ENCODE measurements around the gene SPAG16. TPM values are rescaled to one million over a fixed set of nuclear protein-coding genes. Genes with fewer than 3 reads are reported as not detected.

Gene SPAG16
- total and polyA plus RNA-seq, 2 donors: 32.0 to 45.0 TPM

DNA sequence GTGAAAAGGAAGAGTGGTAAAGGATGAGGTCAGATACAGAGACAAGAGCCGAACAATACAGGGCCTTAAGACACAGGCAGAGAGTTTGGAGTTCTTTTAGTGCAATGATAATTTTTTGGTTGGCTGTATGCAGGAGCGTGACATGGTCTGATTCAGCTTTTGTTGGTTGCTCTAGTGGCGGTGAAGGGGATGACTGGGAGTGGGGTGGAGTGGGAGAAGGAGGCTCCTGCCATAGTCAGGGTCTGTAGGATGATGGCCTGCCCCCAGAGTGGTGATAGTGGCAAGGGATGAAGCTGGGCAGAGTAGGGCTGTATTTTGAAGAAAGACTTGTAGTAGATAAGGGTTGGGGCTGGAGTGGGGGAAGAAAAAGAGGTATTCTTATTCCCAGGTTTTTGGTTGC, 820.0 kb downstream of the SPAG16 start:
- H3K9me3 ChIP-seq (ENCODE audit: control insufficient read depth in 2 of 2, insufficient read depth in 1 of 2, low read length in 1 of 2): no peaks in the 10 kb centered on the region
- H3K4me1 ChIP-seq (ENCODE audit: control insufficient read depth in 2 of 2, insufficient read depth in 2 of 2, low read length in 2 of 2): peaks cover 6 to 7% of the 10 kb centered on the region in 2 donors
- H3K27ac ChIP-seq (ENCODE audit: low read depth in 1 of 2, low read length in 1 of 2): no peak overlapping the region
- WGBS: 65% methylated on average over 3 of the region's 3 CpGs
- H3K4me3 ChIP-seq (ENCODE audit: low read length in 2 of 2): no peak overlapping the region
- no peaks in the 10 kb centered on the region for H3K27me3 ChIP-seq (ENCODE audit: control insufficient read depth in 2 of 2, insufficient read depth in 1 of 2, low read length in 1 of 2)
- no peaks in the 10 kb centered on the region for H3K36me3 ChIP-seq (ENCODE audit: control insufficient read depth in 2 of 2, insufficient read depth in 2 of 2, low read length in 1 of 2)
- no peak for DNase-seq (ENCODE audit: low read depth in 6 of 9, low spot score in 9 of 9)

DNA sequence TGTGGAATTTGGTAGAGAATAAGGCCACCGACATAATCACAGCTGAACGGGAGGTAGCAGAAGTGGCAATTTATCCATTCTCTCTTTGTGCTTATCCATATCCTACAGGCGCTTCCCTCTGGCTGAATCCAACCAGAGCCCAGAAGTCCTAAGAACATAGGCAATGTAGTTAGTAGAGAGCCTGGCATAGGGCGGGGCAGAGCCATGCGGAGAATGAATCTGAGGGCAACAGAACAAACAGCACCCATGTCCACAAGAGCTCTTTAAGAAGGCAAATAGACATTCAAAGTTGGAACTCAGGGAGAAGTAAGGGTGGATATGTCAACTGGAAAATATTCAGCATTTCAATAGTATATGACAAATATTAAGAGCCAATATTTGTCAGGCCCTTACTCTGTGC, 820.7 kb downstream of the SPAG16 start:
- Histone ChIP-seq H3K4me3 (ENCODE audit: low read length in 2 of 2) (no peak overlapping the region), H3K9me3 (ENCODE audit: control insufficient read depth in 2 of 2, insufficient read depth in 1 of 2, low read length in 1 of 2) (no peaks in the 10 kb centered on the region), H3K27me3 (ENCODE audit: control insufficient read depth in 2 of 2, insufficient read depth in 1 of 2, low read length in 1 of 2) (no peaks in the 10 kb centered on the region), H3K27ac (ENCODE audit: low read depth in 1 of 2, low read length in 1 of 2) (no peak overlapping the region), H3K4me1 (ENCODE audit: control insufficient read depth in 2 of 2, insufficient read depth in 2 of 2, low read length in 2 of 2) (peaks cover 6 to 7% of the 10 kb centered on the region in 2 donors), H3K36me3 (ENCODE audit: control insufficient read depth in 2 of 2, insufficient read depth in 2 of 2, low read length in 1 of 2) (no peaks in the 10 kb centered on the region)
- WGBS: 97% methylated on average over 5 of the region's 5 CpGs
- DNase-seq (ENCODE audit: low read depth in 6 of 9, low spot score in 9 of 9): no peak

DNA sequence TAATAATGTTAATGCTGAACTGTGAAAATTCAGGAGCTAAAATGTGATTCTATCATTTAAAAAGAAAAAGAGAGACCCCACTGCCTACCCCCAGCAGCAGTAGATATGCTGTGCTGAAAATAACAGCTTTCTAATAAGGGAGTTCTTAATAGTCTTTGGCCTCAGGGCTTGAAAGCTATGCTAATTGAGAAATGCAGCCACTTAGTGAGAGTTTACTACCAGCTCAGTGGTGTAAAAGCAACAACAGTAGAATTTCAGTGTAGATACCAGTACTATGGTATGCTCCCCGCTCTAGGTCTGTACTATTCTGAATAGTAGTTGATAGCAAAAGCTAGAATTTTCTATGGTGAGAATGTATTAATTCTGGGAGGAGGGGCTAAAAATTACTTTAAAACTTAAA, 823.5 kb downstream of the SPAG16 start:
- 95% methylated on average over 1 of the region's 1 CpG for WGBS
- Histone ChIP-seq H3K4me1 (ENCODE audit: control insufficient read depth in 2 of 2, insufficient read depth in 2 of 2, low read length in 2 of 2) (peaks cover 5 to 7% of the 10 kb centered on the region in 2 donors), H3K36me3 (ENCODE audit: control insufficient read depth in 2 of 2, insufficient read depth in 2 of 2, low read length in 1 of 2) (no peaks in the 10 kb centered on the region), H3K9me3 (ENCODE audit: control insufficient read depth in 2 of 2, insufficient read depth in 1 of 2, low read length in 1 of 2) (no peaks in the 10 kb centered on the region), H3K27me3 (ENCODE audit: control insufficient read depth in 2 of 2, insufficient read depth in 1 of 2, low read length in 1 of 2) (no peaks in the 10 kb centered on the region), H3K27ac (ENCODE audit: low read depth in 1 of 2, low read length in 1 of 2) (no peak overlapping the region), H3K4me3 (ENCODE audit: low read length in 2 of 2) (no peak overlapping the region)
- no peak for DNase-seq (ENCODE audit: low read depth in 6 of 9, low spot score in 9 of 9)

DNA sequence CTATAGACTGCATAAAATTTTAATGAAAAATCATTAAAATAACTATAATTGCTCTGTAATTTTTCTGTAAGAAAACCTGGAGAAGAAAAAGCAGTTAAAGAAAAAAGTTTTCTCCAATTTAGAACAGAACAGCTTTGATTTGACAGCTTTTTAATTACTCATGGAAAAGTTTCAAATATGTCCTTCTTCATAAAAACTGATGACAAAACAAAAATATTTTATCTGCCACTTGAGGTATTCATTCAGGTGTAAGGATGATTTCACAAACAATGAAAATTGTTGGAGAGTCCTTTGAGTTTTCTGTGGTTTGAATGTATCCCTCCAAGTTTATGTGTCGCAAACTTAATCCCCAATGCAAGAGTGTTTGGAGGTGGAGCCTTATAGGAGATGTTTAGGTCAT, 824.3 kb downstream of the SPAG16 start:
- Histone ChIP-seq H3K27me3 (ENCODE audit: control insufficient read depth in 2 of 2, insufficient read depth in 1 of 2, low read length in 1 of 2) (no peaks in the 10 kb centered on the region), H3K36me3 (ENCODE audit: control insufficient read depth in 2 of 2, insufficient read depth in 2 of 2, low read length in 1 of 2) (no peaks in the 10 kb centered on the region), H3K4me1 (ENCODE audit: control insufficient read depth in 2 of 2, insufficient read depth in 2 of 2, low read length in 2 of 2) (peaks cover 0 to 5% of the 10 kb centered on the region in 2 donors), H3K4me3 (ENCODE audit: low read length in 2 of 2) (no peak overlapping the region), H3K27ac (ENCODE audit: low read depth in 1 of 2, low read length in 1 of 2) (no peak overlapping the region), H3K9me3 (ENCODE audit: control insufficient read depth in 2 of 2, insufficient read depth in 1 of 2, low read length in 1 of 2) (no peaks in the 10 kb centered on the region)
- 95% methylated on average over 1 of the region's 1 CpG for WGBS
- no peak for DNase-seq (ENCODE audit: low read depth in 6 of 9, low spot score in 9 of 9)

DNA sequence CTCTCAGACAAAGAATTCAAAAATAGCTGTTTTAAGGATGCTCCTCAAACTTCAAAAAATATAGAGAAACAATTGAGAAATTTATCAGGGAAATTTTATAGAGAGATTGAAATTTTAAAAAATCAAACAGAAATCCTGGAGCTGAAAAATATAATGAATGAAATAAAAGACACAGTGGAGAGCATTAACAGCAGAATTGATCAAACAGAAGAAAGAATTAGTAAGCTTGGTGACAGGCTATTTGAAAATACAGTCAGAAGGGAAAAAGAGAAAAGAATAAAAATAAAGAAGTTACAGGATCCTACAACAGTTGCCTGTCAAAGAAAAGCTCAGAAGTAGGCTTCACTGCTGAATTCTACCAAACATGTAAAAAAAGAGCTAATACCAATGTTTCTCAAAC, 832.8 kb downstream of the SPAG16 start:
- Histone ChIP-seq H3K9me3 (ENCODE audit: control insufficient read depth in 2 of 2, insufficient read depth in 1 of 2, low read length in 1 of 2) (peaks cover 0 to 13% of the 10 kb centered on the region in 2 donors), H3K4me3 (ENCODE audit: low read length in 2 of 2) (no peak overlapping the region), H3K4me1 (ENCODE audit: control insufficient read depth in 2 of 2, insufficient read depth in 2 of 2, low read length in 2 of 2) (no peaks in the 10 kb centered on the region), H3K27ac (ENCODE audit: low read depth in 1 of 2, low read length in 1 of 2) (no peak overlapping the region), H3K36me3 (ENCODE audit: control insufficient read depth in 2 of 2, insufficient read depth in 2 of 2, low read length in 1 of 2) (no peaks in the 10 kb centered on the region), H3K27me3 (ENCODE audit: control insufficient read depth in 2 of 2, insufficient read depth in 1 of 2, low read length in 1 of 2) (no peaks in the 10 kb centered on the region)
- DNase-seq (ENCODE audit: low read depth in 6 of 9, low spot score in 9 of 9): no peak

DNA sequence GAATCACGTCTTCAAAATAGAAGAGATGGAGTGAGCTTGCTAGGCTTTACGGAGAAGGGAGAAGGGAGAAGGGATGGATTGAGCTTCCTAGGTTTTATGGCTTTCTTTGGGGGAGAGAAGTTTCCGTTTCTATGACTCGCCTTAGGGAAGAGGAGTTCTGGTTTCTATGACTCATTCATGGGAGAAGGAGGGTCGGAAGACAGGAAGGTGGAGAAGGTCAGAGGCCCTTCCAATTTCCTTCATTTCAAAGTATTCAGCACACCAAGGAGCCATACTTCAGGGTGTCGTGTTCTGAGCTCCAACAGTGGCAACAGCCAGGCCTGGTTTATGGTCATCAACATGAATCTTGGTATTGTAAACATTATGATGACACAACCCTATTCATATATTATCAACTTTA, 841.9 kb downstream of the SPAG16 start:
- Histone ChIP-seq H3K9me3 (ENCODE audit: control insufficient read depth in 2 of 2, insufficient read depth in 1 of 2, low read length in 1 of 2) (no peaks in the 10 kb centered on the region), H3K27ac (ENCODE audit: low read depth in 1 of 2, low read length in 1 of 2) (no peak overlapping the region), H3K4me3 (ENCODE audit: low read length in 2 of 2) (no peak overlapping the region), H3K4me1 (ENCODE audit: control insufficient read depth in 2 of 2, insufficient read depth in 2 of 2, low read length in 2 of 2) (no peaks in the 10 kb centered on the region), H3K36me3 (ENCODE audit: control insufficient read depth in 2 of 2, insufficient read depth in 2 of 2, low read length in 1 of 2) (no peaks in the 10 kb centered on the region), H3K27me3 (ENCODE audit: control insufficient read depth in 2 of 2, insufficient read depth in 1 of 2, low read length in 1 of 2) (no peaks in the 10 kb centered on the region)
- WGBS: 89% methylated on average over 6 of the region's 6 CpGs
- no peak for DNase-seq (ENCODE audit: low read depth in 6 of 9, low spot score in 9 of 9)

DNA sequence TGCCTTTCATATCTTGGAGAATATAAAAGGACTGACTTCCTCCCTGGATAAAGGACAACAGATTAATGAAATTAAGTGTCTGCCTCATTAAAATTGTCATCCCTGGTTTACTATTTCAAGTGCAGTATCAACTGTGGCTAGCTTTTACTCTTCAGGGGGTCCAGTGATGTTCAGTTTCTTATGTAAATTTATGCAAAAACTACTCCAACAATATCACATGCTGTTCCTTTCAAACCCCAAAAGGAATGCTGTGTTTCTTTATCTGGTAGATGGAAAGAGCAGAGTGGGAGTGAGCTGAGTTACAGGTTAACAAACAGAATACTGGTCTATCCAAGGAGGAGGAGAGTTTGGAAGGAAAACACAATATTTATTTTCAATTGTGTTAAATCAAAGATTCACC, 842.9 kb downstream of the SPAG16 start:
- no peaks in the 10 kb centered on the region for H3K36me3 ChIP-seq (ENCODE audit: control insufficient read depth in 2 of 2, insufficient read depth in 2 of 2, low read length in 1 of 2)
- no peak overlapping the region for H3K4me3 ChIP-seq (ENCODE audit: low read length in 2 of 2)
- no peaks in the 10 kb centered on the region for H3K4me1 ChIP-seq (ENCODE audit: control insufficient read depth in 2 of 2, insufficient read depth in 2 of 2, low read length in 2 of 2)
- H3K27me3 ChIP-seq (ENCODE audit: control insufficient read depth in 2 of 2, insufficient read depth in 1 of 2, low read length in 1 of 2): no peaks in the 10 kb centered on the region
- H3K9me3 ChIP-seq (ENCODE audit: control insufficient read depth in 2 of 2, insufficient read depth in 1 of 2, low read length in 1 of 2): no peaks in the 10 kb centered on the region
- DNase-seq (ENCODE audit: low read depth in 6 of 9, low spot score in 9 of 9): no peak
- H3K27ac ChIP-seq (ENCODE audit: low read depth in 1 of 2, low read length in 1 of 2): no peak overlapping the region

DNA sequence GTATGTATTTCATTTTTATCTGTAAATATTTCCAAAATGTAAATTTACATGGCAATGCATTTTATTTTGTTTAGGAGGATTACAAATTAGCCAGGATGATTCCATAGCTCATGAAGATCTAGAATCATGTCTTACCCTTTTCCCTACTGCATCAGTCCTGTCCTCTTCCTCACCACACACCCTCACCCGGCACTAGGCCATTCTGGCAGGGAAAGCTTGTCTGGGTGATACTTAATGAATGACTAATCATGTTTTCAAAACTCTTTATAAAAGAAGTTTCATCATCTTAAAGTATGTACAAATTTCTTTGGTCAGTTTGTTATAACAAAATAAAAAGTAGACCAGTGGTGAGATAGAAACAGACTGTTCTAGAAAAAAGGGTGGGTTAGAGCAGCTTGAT, 843.3 kb downstream of the SPAG16 start:
- Histone ChIP-seq H3K27ac (ENCODE audit: low read depth in 1 of 2, low read length in 1 of 2) (no peak overlapping the region), H3K27me3 (ENCODE audit: control insufficient read depth in 2 of 2, insufficient read depth in 1 of 2, low read length in 1 of 2) (no peaks in the 10 kb centered on the region), H3K4me1 (ENCODE audit: control insufficient read depth in 2 of 2, insufficient read depth in 2 of 2, low read length in 2 of 2) (no peaks in the 10 kb centered on the region), H3K9me3 (ENCODE audit: control insufficient read depth in 2 of 2, insufficient read depth in 1 of 2, low read length in 1 of 2) (no peaks in the 10 kb centered on the region), H3K4me3 (ENCODE audit: low read length in 2 of 2) (no peak overlapping the region), H3K36me3 (ENCODE audit: control insufficient read depth in 2 of 2, insufficient read depth in 2 of 2, low read length in 1 of 2) (no peaks in the 10 kb centered on the region)
- 87% methylated on average over 1 of the region's 1 CpG for WGBS
- no peak for DNase-seq (ENCODE audit: low read depth in 6 of 9, low spot score in 9 of 9)

DNA sequence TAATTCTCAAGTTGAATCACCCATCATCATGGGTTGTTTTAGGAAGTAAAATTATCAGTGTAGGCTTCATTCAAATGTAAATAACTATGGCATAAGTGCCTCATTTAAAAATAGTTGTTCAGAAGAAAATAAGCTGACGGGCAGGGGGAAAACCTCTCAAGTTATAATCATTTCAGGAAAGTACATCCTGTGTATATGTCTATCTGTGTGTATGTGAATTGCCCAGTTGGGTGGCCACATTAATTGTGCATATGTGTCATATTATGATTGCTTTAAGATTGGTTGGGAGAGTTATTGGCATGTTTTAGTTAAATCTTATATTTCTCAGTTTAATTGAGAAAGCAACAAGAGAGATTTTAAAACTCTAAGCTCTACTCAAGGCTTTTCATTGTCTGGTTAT, 843.8 kb downstream of the SPAG16 start:
- WGBS: 97% methylated on average over 1 of the region's 1 CpG
- Histone ChIP-seq H3K4me3 (ENCODE audit: low read length in 2 of 2) (no peak overlapping the region), H3K27me3 (ENCODE audit: control insufficient read depth in 2 of 2, insufficient read depth in 1 of 2, low read length in 1 of 2) (no peaks in the 10 kb centered on the region), H3K36me3 (ENCODE audit: control insufficient read depth in 2 of 2, insufficient read depth in 2 of 2, low read length in 1 of 2) (no peaks in the 10 kb centered on the region), H3K27ac (ENCODE audit: low read depth in 1 of 2, low read length in 1 of 2) (no peak overlapping the region), H3K9me3 (ENCODE audit: control insufficient read depth in 2 of 2, insufficient read depth in 1 of 2, low read length in 1 of 2) (no peaks in the 10 kb centered on the region), H3K4me1 (ENCODE audit: control insufficient read depth in 2 of 2, insufficient read depth in 2 of 2, low read length in 2 of 2) (no peaks in the 10 kb centered on the region)
- DNase-seq (ENCODE audit: low read depth in 6 of 9, low spot score in 9 of 9): no peak

DNA sequence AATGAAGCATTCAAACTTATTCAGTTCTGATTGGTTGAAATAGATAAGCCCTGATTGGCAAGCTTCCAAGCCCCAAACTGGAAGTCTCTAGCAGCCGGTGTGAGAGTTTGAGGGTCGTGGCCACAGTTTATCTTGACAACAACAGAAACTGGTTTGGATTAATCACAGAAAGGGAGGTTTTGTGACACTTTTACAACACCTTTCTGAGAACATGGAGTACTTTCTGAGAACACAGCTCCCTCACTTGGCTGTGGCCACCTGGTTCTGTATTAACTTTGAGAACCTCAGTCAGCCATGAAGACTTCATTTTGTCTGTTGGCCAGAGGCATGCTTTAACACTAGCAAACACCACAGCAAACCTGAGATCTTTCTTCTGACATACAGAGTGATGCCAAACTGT, 845.9 kb downstream of the SPAG16 start:
- Histone ChIP-seq H3K4me1 (ENCODE audit: control insufficient read depth in 2 of 2, insufficient read depth in 2 of 2, low read length in 2 of 2) (no peaks in the 10 kb centered on the region), H3K27ac (ENCODE audit: low read depth in 1 of 2, low read length in 1 of 2) (no peak overlapping the region), H3K27me3 (ENCODE audit: control insufficient read depth in 2 of 2, insufficient read depth in 1 of 2, low read length in 1 of 2) (no peaks in the 10 kb centered on the region), H3K4me3 (ENCODE audit: low read length in 2 of 2) (no peak overlapping the region), H3K9me3 (ENCODE audit: control insufficient read depth in 2 of 2, insufficient read depth in 1 of 2, low read length in 1 of 2) (no peaks in the 10 kb centered on the region), H3K36me3 (ENCODE audit: control insufficient read depth in 2 of 2, insufficient read depth in 2 of 2, low read length in 1 of 2) (no peaks in the 10 kb centered on the region)
- WGBS: 21% methylated on average over 2 of the region's 2 CpGs
- DNase-seq (ENCODE audit: low read depth in 6 of 9, low spot score in 9 of 9): no peak

Measured in thymus (tissue), 11 donors.